HepG2 (cell line): ENCODE data around the gene GSTM4. TPM values are rescaled to one million over a fixed set of nuclear protein-coding genes. Genes with fewer than 3 reads are reported as not detected.

Experiments
- BRCA1 ChIP-seq: sonication (generic); formaldehyde crosslinking; IDR thresholded peaks from 2 replicates; pipeline ENCODE4 v1.4.0; 2020; ENCODE audit warnings: missing genetic modification reagents
- CENPX ChIP-seq: sonication (generic); formaldehyde crosslinking; IDR thresholded peaks from 2 replicates; pipeline ENCODE4 v1.9.0; 2021; ENCODE audit warnings: mild to moderate bottlenecking, missing genetic modification reagents, moderate library complexity
- FOSL2 ChIP-seq: sonication (generic); formaldehyde crosslinking; IDR thresholded peaks from 2 replicates; pipeline ENCODE4 v1.4.0; 2020; ENCODE audit warnings: missing genetic modification reagents
- GZF1 ChIP-seq: sonication (generic); formaldehyde crosslinking; IDR thresholded peaks from 2 replicates; pipeline ENCODE4 v1.5.1; 2020; ENCODE audit warnings: mild to moderate bottlenecking, missing genetic modification reagents
- IRX3 ChIP-seq: sonication (generic); formaldehyde crosslinking; IDR thresholded peaks from 2 replicates; pipeline ENCODE4 v1.8.1; 2023; ENCODE audit warnings: mild to moderate bottlenecking, low read depth, missing genetic modification reagents, borderline replicate concordance
- JDP2 ChIP-seq: sonication (generic); formaldehyde crosslinking; IDR thresholded peaks from 2 replicates; pipeline ENCODE4 v1.8.1; 2022; ENCODE audit warnings: missing genetic modification reagents, borderline replicate concordance
- MBD4 ChIP-seq: IDR thresholded peaks from 2 replicates; pipeline ENCODE4 v1.6.1; 2012; ENCODE audit warnings: low read length, inconsistent platforms, borderline replicate concordance
- MTA1 ChIP-seq: sonication (generic); formaldehyde crosslinking; IDR thresholded peaks from 2 replicates; pipeline ENCODE4 v1.4.0; 2020; ENCODE audit warnings: missing genetic modification reagents, mild to moderate bottlenecking, borderline replicate concordance
- NFYB ChIP-seq: sonication (generic); formaldehyde crosslinking; IDR thresholded peaks from 2 replicates; pipeline ENCODE4 v1.4.0; 2020; ENCODE audit warnings: missing genetic modification reagents
- NR2F1 ChIP-seq, 2 experiments: fragments of 450-650 bp in 1 of 2; formaldehyde crosslinking in 1 of 2; IDR thresholded peaks; 2 replicates each; pipeline versions ENCODE4 v1.5.0 to v1.6.1; 2016 to 2020; ENCODE audit warnings: mild to moderate bottlenecking in 1 of 2, missing compliant biosample characterization in 1 of 2, missing genetic modification reagents in 1 of 2, moderate library complexity in 1 of 2
- PHB2 ChIP-seq: fragments of 450-650 bp; IDR thresholded peaks from 2 replicates; pipeline ENCODE4 v1.6.1; 2018; ENCODE audit not compliant: partially characterized antibody
- PRMT3 ChIP-seq: sonication (generic); formaldehyde crosslinking; IDR thresholded peaks from 2 replicates; pipeline ENCODE4 v1.8.1; 2022; ENCODE audit warnings: low read depth, mild to moderate bottlenecking, moderate library complexity, missing genetic modification reagents, borderline replicate concordance
- SAP130 ChIP-seq: IDR thresholded peaks from 2 replicates; pipeline ENCODE4 v1.6.1; 2016; ENCODE audit warnings: low read depth
- TBX3 ChIP-seq: fragments of 450-650 bp; IDR thresholded peaks from 2 replicates; pipeline ENCODE4 v1.6.1; 2017; ENCODE audit warnings: antibody characterized with exemption, mild to moderate bottlenecking, inconsistent platforms, borderline replicate concordance
- TOPORS ChIP-seq: sonication (generic); formaldehyde crosslinking; IDR thresholded peaks from 2 replicates; pipeline ENCODE4 v1.8.0; 2023; ENCODE audit warnings: mild to moderate bottlenecking, missing genetic modification reagents
- ZFP37 ChIP-seq: sonication (generic); formaldehyde crosslinking; IDR thresholded peaks from 2 replicates; pipeline ENCODE4 v1.4.0; 2020; ENCODE audit warnings: missing genetic modification reagents, borderline replicate concordance
- ZNF644 ChIP-seq: IDR thresholded peaks from 2 replicates; pipeline ENCODE4 v1.6.1; 2016; ENCODE audit warnings: low read depth
- ZNF746 ChIP-seq: sonication (generic); formaldehyde crosslinking; IDR thresholded peaks from 2 replicates; pipeline ENCODE4 v1.8.0; 2022; ENCODE audit warnings: mild to moderate bottlenecking, missing genetic modification reagents
- ZNF878 ChIP-seq: sonication (generic); formaldehyde crosslinking; IDR thresholded peaks from 2 replicates; pipeline ENCODE4 v1.8.1; 2023; ENCODE audit warnings: mild to moderate bottlenecking, missing genetic modification reagents, moderate library complexity
- ZSCAN22 ChIP-seq: sonication (generic); formaldehyde crosslinking; IDR thresholded peaks from 2 replicates; pipeline ENCODE4 v1.4.0; 2020; ENCODE audit warnings: mild to moderate bottlenecking, missing genetic modification reagents
- polyA plus RNA-seq, 8 experiments: library from polyadenylated mRNA; depleted of rRNA in 3 of 8; stranded (reverse) in 7 of 8; unstranded in 1 of 8; fragments of >200 nt; fragmentation: Illumina TruSeq in 4 of 8; extraction: Trizol in 4 of 8; gene quantifications; 2 replicates each; pipeline versions ENCODE4 v1.2.1 to v1.2.3, GENCODE V29; 2011 to 2016; ENCODE audit warnings: low read depth in 4 of 8, missing spikeins in 1 of 8, mixed read lengths in 1 of 8; ENCODE audit not compliant: insufficient read depth in 1 of 8
- total RNA-seq, 5 experiments: library from RNA; depleted of rRNA; stranded (reverse); fragments of >200 nt; fragmentation: Illumina TruSeq; extraction: Trizol; gene quantifications; 2 replicates each; pipeline ENCODE4 v1.2.3, GENCODE V29; 2016; ENCODE audit warnings: low read depth in 1 of 5
- TF ChIP-seq, protein P1 (sequence below): sonication (generic); formaldehyde crosslinking; conservative IDR thresholded peaks from 2 replicates; pipeline ENCODE4 v1.4.0; 2020; ENCODE audit warnings: missing genetic modification reagents
- TF ChIP-seq, protein P2 (sequence below): sonication (generic); formaldehyde crosslinking; IDR thresholded peaks from 2 replicates; pipeline ENCODE4 v1.4.0; 2020; ENCODE audit warnings: missing genetic modification reagents, mild to moderate bottlenecking, borderline replicate concordance
- TF ChIP-seq, protein P3 (sequence below): sonication (generic); formaldehyde crosslinking; IDR thresholded peaks from 2 replicates; pipeline ENCODE4 v1.5.1; 2020; ENCODE audit warnings: missing genetic modification reagents, mild to moderate bottlenecking, borderline replicate concordance
- TF ChIP-seq, protein P4 (sequence below): IDR thresholded peaks from 2 replicates; pipeline ENCODE4 v1.6.1; 2012; ENCODE audit warnings: low read depth, low read length, improper control_type of control experiment

The GSTM4 gene
- total and polyA plus RNA-seq, 2 of the 13 experiments (the other 11 are each of a cell fraction or from before 2014, with no cell fraction given) = 25.3 to 40.8 TPM

DNA sequence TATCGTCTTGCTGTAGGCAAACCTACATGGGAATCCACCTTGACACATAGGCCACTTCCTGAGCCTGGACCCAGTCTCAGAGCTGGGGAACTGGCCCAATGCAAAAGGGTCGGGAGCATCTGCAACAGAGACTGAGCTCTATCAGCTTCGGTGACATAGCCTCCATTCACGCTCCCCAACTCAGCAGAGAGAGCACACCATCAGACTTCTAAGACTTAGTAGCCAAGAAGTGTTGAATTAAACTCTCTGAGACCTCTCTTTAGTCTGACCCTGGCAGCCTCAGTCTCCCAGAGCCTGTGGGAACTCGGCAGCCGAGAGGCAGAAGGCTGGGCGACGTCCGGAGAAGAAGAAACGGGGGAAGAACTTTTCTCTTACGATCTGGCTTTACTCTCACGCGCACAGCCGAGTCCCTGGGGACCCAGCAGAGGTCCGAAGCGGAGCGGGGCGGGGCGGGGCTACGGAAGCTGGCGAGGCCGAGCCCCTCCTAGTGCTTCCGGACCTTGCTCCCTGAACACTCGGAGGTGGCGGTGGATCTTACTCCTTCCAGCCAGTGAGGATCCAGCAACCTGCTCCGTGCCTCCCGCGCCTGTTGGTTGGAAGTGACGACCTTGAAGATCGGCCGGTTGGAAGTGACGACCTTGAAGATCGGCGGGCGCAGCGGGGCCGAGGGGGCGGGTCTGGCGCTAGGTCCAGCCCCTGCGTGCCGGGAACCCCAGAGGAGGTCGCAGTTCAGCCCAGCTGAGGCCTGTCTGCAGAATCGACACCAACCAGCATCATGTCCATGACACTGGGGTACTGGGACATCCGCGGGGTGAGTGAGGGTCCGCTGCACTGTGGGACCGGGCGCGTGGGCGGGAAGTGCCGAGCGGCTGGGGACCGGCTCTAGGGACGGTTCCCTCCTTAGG is at the start of gene GSTM4 (continued):
- TF ChIP-seq, protein P1, sequence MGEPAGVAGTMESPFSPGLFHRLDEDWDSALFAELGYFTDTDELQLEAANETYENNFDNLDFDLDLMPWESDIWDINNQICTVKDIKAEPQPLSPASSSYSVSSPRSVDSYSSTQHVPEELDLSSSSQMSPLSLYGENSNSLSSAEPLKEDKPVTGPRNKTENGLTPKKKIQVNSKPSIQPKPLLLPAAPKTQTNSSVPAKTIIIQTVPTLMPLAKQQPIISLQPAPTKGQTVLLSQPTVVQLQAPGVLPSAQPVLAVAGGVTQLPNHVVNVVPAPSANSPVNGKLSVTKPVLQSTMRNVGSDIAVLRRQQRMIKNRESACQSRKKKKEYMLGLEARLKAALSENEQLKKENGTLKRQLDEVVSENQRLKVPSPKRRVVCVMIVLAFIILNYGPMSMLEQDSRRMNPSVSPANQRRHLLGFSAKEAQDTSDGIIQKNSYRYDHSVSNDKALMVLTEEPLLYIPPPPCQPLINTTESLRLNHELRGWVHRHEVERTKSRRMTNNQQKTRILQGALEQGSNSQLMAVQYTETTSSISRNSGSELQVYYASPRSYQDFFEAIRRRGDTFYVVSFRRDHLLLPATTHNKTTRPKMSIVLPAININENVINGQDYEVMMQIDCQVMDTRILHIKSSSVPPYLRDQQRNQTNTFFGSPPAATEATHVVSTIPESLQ = no peak
- TF ChIP-seq ZNF878 (no peak), JDP2 (CRISPR knock-in tag) (no peak), ZFP37 (no peak), PHB2 (no peak), ZNF644 (no peak), SAP130 (CRISPR knock-in tag) (peak; percentile 84), NR2F1 (CRISPR knock-in tag; IDR thresholded peaks at IDR 0.05) (no peak), PRMT3 (CRISPR knock-in tag) (no peak), TOPORS (CRISPR knock-in tag) (no peak), BRCA1 (CRISPR knock-in tag) (no peak), NFYB (CRISPR knock-in tag) (peak; percentile 32; the same call in 1 of the 2 replicates), ZSCAN22 (CRISPR knock-in tag) (peak; percentile 60; the same call in 1 of the 2 replicates), MBD4 (no peak), MTA1 (CRISPR knock-in tag) (peak; percentile 90), ZNF746 (no peak), FOSL2 (CRISPR knock-in tag) (no peak; the same call in 1 of the 2 replicates), IRX3 (CRISPR knock-in tag) (no peak), GZF1 (CRISPR knock-in tag) (no peak), CENPX (CRISPR knock-in tag) (no peak), TBX3 (no peak)
- TF ChIP-seq, protein P2, sequence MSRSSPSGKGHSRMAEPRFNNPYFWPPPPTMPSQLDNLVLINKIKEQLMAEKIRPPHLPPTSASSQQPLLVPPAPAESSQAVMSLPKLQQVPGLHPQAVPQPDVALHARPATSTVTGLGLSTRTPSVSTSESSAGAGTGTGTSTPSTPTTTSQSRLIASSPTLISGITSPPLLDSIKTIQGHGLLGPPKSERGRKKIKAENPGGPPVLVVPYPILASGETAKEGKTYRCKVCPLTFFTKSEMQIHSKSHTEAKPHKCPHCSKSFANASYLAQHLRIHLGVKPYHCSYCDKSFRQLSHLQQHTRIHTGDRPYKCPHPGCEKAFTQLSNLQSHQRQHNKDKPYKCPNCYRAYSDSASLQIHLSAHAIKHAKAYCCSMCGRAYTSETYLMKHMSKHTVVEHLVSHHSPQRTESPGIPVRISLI (CRISPR knock-in tag) = peak; percentile 43; the same call in 1 of the 2 replicates
- TF ChIP-seq, protein P3, sequence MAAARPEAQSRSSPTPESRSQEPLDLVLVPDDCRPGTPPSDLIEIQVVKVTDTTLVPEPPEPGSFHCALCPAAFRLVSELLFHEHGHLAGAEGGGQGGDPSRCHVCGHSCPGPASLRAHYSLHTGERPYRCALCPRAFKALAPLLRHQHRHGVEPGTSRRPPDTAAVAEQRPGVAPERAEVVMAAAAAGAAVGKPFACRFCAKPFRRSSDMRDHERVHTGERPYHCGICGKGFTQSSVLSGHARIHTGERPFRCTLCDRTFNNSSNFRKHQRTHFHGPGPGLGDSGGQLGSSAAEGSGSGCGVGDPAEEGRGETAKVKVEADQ (CRISPR knock-in tag) = peak; percentile 67; the same call in 1 of the 2 replicates
- TF ChIP-seq, protein P4, sequence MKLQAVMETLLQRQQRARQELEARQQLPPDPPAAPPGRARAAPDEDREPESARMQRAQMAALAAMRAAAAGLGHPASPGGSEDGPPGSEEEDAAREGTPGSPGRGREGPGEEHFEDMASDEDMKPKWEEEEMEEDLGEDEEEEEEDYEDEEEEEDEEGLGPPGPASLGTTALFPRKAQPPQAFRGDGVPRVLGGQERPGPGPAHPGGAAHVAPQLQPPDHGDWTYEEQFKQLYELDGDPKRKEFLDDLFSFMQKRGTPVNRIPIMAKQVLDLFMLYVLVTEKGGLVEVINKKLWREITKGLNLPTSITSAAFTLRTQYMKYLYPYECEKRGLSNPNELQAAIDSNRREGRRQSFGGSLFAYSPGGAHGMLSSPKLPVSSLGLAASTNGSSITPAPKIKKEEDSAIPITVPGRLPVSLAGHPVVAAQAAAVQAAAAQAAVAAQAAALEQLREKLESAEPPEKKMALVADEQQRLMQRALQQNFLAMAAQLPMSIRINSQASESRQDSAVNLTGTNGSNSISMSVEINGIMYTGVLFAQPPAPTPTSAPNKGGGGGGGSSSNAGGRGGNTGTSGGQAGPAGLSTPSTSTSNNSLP = no peak
